ENCODE measurements around the gene BCAS1. TPM values are rescaled to one million over a fixed set of nuclear protein-coding genes. Genes with fewer than 3 reads are reported as not detected.

Gene BCAS1
- total RNA-seq, 1 donor from 2014 or later: not detected

DNA sequence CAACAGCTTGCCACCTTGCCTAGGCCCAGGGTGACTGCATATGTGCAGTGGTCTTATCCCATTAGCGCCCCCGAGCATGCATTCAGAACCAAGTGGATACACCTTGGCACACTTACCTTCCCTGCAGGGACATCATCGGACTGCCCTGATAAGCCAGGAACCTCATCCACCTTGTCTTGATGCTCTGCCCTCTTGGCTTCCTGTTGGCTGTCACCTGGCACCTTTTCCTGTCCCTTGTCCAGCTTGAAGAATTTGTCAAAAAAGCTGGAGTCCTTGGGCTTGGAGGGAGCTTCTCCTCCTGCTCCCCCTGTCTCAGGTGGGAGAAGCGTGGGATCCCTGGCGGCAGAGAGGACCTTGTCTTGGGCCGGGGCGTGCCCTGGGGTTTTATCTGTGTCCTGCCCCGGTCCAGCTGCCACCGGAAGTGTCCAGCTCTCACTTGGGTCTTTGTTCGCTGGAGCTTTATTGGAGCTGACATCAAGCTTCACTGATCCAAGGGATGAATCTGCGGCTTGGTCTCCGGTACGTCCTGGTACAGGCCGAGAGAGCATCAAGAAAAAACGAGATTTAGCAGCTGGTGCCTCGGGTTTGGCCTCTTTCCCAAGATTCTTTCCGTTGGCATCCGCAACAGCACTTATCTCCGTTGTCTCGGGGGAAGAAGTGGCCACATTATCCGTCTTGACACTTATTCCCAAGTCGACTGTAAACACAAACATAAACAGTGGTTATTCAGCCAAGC lies 42.0 kb downstream of the BCAS1 start:
- Mint-ChIP-seq H3K36me3 (ENCODE audit: unreplicated experiment) (no peaks in the 10 kb centered on the region), H3K27me3 (ENCODE audit: unreplicated experiment) (peaks cover 6% of the 10 kb centered on the region), H3K4me3 (ENCODE audit: unreplicated experiment) (no peak overlapping the region), H3K9me3 (ENCODE audit: unreplicated experiment) (peaks cover 4% of the 10 kb centered on the region), H3K27ac (ENCODE audit: unreplicated experiment) (no peak overlapping the region), H3K4me1 (ENCODE audit: unreplicated experiment) (no peaks in the 10 kb centered on the region)
- TF ChIP-seq, protein P1, sequence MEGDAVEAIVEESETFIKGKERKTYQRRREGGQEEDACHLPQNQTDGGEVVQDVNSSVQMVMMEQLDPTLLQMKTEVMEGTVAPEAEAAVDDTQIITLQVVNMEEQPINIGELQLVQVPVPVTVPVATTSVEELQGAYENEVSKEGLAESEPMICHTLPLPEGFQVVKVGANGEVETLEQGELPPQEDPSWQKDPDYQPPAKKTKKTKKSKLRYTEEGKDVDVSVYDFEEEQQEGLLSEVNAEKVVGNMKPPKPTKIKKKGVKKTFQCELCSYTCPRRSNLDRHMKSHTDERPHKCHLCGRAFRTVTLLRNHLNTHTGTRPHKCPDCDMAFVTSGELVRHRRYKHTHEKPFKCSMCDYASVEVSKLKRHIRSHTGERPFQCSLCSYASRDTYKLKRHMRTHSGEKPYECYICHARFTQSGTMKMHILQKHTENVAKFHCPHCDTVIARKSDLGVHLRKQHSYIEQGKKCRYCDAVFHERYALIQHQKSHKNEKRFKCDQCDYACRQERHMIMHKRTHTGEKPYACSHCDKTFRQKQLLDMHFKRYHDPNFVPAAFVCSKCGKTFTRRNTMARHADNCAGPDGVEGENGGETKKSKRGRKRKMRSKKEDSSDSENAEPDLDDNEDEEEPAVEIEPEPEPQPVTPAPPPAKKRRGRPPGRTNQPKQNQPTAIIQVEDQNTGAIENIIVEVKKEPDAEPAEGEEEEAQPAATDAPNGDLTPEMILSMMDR (IDR thresholded peaks at IDR 0.05): no peak
- DNase-seq (ENCODE audit: extremely low spot score, unreplicated experiment): no peak

DNA sequence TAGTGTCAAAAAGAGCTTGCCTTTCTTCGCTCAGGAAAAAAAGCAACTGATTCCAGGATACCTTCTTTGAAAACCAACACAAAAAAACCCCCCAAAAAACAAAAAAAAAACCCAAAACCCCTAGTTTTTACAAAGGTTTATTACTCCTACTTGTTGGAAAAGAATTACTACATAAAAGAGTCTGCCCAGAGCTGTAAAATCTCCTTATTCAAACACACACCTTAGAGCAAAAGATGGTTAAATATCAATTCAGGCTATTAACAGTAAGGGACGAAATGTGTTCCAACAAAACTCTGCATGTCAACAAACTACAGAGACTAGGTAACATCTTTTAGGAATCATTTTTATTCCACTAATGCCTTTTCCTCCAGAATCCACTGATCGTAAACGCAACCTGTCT lies 42.7 kb downstream of the BCAS1 start:
- H3K27me3 Mint-ChIP-seq (ENCODE audit: unreplicated experiment): peaks cover 6% of the 10 kb centered on the region
- TF ChIP-seq, protein P1 (IDR thresholded peaks at IDR 0.05): no peak
- no peak overlapping the region for H3K27ac Mint-ChIP-seq (ENCODE audit: unreplicated experiment)
- no peak for DNase-seq (ENCODE audit: extremely low spot score, unreplicated experiment)
- no peaks in the 10 kb centered on the region for H3K36me3 Mint-ChIP-seq (ENCODE audit: unreplicated experiment)
- H3K4me3 Mint-ChIP-seq (ENCODE audit: unreplicated experiment): no peak overlapping the region
- H3K4me1 Mint-ChIP-seq (ENCODE audit: unreplicated experiment): no peaks in the 10 kb centered on the region
- H3K9me3 Mint-ChIP-seq (ENCODE audit: unreplicated experiment): no peaks in the 10 kb centered on the region

DNA sequence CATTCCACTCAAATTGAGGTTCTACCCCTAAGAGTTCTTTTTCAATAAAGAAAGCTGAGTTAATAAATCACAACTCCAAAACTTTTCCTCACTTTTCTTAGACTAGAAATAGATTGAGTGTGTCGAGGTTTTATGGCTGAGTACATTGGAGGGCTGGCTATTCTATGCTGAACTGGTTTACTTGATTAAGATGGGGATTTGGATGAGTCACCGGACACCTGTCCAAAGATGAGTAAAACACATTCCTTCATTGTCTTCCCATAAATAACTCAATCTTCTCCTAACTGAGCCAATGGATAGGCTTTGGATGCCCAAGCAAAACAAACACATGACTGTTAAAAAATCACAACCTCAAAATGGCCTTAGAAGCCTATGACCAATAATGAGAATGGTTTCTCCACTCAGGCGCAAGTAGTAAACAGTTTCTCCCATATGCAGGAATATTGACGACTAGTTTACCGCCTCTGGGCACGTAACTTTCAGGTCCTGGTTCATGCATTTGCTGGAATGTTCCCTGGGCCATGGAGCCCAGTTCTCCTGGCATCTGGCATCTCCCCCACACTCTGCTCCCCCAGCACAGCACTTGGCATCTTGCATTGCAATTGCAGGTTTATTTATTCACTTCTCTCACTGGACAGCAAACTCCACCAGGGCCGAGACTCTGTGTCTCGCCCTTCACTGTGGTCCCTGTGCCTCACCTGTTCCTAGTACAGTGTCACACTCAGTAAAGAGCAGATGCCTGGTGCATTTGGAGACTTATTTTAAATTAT lies 43.9 kb downstream of the BCAS1 start:
- peaks cover 7% of the 10 kb centered on the region for H3K27me3 Mint-ChIP-seq (ENCODE audit: unreplicated experiment)
- DNase-seq (ENCODE audit: extremely low spot score, unreplicated experiment): no peak
- no peaks in the 10 kb centered on the region for H3K36me3 Mint-ChIP-seq (ENCODE audit: unreplicated experiment)
- TF ChIP-seq, protein P1 (IDR thresholded peaks at IDR 0.05): no peak
- H3K4me3 Mint-ChIP-seq (ENCODE audit: unreplicated experiment): no peak overlapping the region
- H3K9me3 Mint-ChIP-seq (ENCODE audit: unreplicated experiment): no peaks in the 10 kb centered on the region
- H3K4me1 Mint-ChIP-seq (ENCODE audit: unreplicated experiment): no peaks in the 10 kb centered on the region
- H3K27ac Mint-ChIP-seq (ENCODE audit: unreplicated experiment): no peak overlapping the region

DNA sequence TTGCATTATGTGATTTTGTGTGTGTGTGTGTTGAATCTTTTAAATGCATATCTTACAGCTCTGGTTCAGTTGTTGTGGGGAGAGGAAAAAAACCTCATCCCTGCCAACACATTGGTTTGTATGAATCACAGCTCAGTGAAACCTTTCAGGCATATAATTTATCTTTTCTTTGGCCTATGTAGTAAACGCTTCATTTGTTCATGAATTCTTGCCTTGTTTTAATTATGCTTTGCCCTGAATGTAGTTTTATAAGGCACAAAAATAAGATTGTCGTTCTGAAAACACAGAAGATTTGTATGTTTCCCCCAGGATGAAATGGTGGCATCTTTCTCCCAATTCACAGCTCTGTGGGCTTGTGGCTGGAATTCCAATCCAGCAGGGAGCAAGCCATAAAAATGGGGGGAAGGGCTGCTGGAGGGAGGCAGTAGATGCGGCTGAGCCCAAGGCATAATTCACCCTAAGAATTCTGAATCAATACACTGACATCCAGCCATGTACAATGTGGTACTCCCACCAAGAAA lies 45.1 kb downstream of the BCAS1 start:
- no peaks in the 10 kb centered on the region for H3K4me1 Mint-ChIP-seq (ENCODE audit: unreplicated experiment)
- no peak overlapping the region for H3K4me3 Mint-ChIP-seq (ENCODE audit: unreplicated experiment)
- peaks cover 7% of the 10 kb centered on the region for H3K27me3 Mint-ChIP-seq (ENCODE audit: unreplicated experiment)
- H3K36me3 Mint-ChIP-seq (ENCODE audit: unreplicated experiment): no peaks in the 10 kb centered on the region
- TF ChIP-seq, protein P1 (IDR thresholded peaks at IDR 0.05): no peak
- DNase-seq (ENCODE audit: extremely low spot score, unreplicated experiment): no peak
- H3K27ac Mint-ChIP-seq (ENCODE audit: unreplicated experiment): no peak overlapping the region
- H3K9me3 Mint-ChIP-seq (ENCODE audit: unreplicated experiment): no peaks in the 10 kb centered on the region

DNA sequence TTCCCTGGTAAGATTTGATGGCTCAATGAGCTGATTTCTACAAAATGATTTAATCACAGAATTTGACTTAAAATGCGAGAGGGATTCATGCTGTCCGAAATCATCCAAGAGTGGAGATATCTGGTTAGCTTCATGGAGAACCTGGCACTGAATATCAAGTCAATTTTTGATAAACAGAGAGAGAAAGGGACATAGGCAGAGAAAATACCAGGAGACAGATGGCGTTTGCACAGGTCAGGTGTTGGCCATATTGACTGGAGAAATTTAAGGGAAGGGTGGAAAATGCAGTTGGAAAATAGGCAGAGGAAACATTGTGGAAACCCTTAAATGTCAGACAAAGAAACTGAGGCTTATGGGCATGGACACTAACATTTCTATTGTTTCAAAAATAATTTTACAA lies 47.0 kb downstream of the BCAS1 start:
- no peaks in the 10 kb centered on the region for H3K36me3 Mint-ChIP-seq (ENCODE audit: unreplicated experiment)
- H3K27ac Mint-ChIP-seq (ENCODE audit: unreplicated experiment): no peak overlapping the region
- no peak for DNase-seq (ENCODE audit: extremely low spot score, unreplicated experiment)
- no peaks in the 10 kb centered on the region for H3K9me3 Mint-ChIP-seq (ENCODE audit: unreplicated experiment)
- TF ChIP-seq, protein P1 (IDR thresholded peaks at IDR 0.05): no peak
- H3K4me1 Mint-ChIP-seq (ENCODE audit: unreplicated experiment): no peaks in the 10 kb centered on the region
- no peak overlapping the region for H3K4me3 Mint-ChIP-seq (ENCODE audit: unreplicated experiment)
- peaks cover 5% of the 10 kb centered on the region for H3K27me3 Mint-ChIP-seq (ENCODE audit: unreplicated experiment)

Measured in osteocyte (in vitro differentiated cells).